Esophagus muscularis mucosa (tissue), 4 donors: Measurements from ENCODE around the gene SLC24A3. TPM values are rescaled to one million over a fixed set of nuclear protein-coding genes. Genes with fewer than 3 reads are reported as not detected.

Experiments used
- DNase-seq: peaks from one replicate; pipeline ENCODE4 v3.0.0-alpha.2; 2017; ENCODE audit errors: extremely low spot score
- H3K27ac ChIP-seq, 4 donors: fragments of 200-600 bp; sonication (generic); replicated peaks in 1 of 4; 1 replicate in 3 of 4; 2 replicates in 1 of 4; pipeline ENCODE4 v1.5.1; 2016 to 2019; ENCODE audit warnings: mild to moderate bottlenecking in 1 of 4
- H3K27me3 ChIP-seq, 4 donors: fragments of 200-600 bp; sonication (generic); one replicate each; pipeline versions ENCODE4 v1.5.1 to v1.6.0; 2016 to 2019
- H3K36me3 ChIP-seq, 4 donors: fragments of 200-600 bp; sonication (generic); one replicate each; pipeline ENCODE4 v1.5.1; 2016 to 2019
- H3K4me1 ChIP-seq, 4 donors: fragments of 200-600 bp; sonication (generic); one replicate each; pipeline ENCODE4 v1.5.1; 2016 to 2019
- H3K4me3 ChIP-seq, 4 donors: fragments of 200-600 bp; sonication (generic); 1 replicate in 2 of 4; 2 replicates in 2 of 4; pipeline ENCODE4 v1.5.1; 2016 to 2019; ENCODE audit warnings: mild to moderate bottlenecking in 4 of 4, moderate library complexity in 1 of 4
- H3K9me3 ChIP-seq, 4 donors: fragments of 200-600 bp; sonication (generic); 1 replicate in 3 of 4; 2 replicates in 1 of 4; pipeline ENCODE4 v1.5.1; 2016 to 2019
- CTCF ChIP-seq, 3 experiments: fragments of 200-600 bp in 2 of 3; fragments of 450-650 bp in 1 of 3; sonication (generic) in 2 of 3; IDR thresholded peaks; one replicate each; pipeline ENCODE4 v1.5.1; 2017 to 2019; ENCODE audit warnings: antibody characterized with exemption in 3 of 3, mild to moderate bottlenecking in 2 of 3, moderate library complexity in 1 of 3
- EP300 ChIP-seq: sonication (generic); formaldehyde crosslinking; IDR thresholded peaks from one replicate; pipeline ENCODE4 v1.6.1; 2017; ENCODE audit warnings: antibody characterized with exemption
- POLR2A ChIP-seq: fragments of 450-650 bp; IDR thresholded peaks from one replicate; pipeline ENCODE4 v1.6.1; 2017; ENCODE audit warnings: antibody characterized with exemption, moderate library complexity, mild to moderate bottlenecking, low read depth
- POLR2AphosphoS5 ChIP-seq, 2 donors: sonication (generic); formaldehyde crosslinking; IDR thresholded peaks; one replicate each; pipeline ENCODE4 v1.6.1; 2017; ENCODE audit warnings: antibody characterized with exemption in 2 of 2
- WGBS: methylation state at CpG from one replicate; pipeline ENCODE4 v1.1.5; 2018; 5-methylcytosine and 5-hydroxymethylcytosine counted together
- intact Hi-C: fragments of 100-400 bp; cut with DNase I; formaldehyde crosslinking; loops from one replicate; pipeline ENCODE4 v1.15.1; 2023
- total RNA-seq, 4 donors: library from RNA; depleted of rRNA; stranded (reverse); fragments of >200 nt; gene quantifications; one replicate each; pipeline versions ENCODE4 v1.1.0 to v1.2.1, GENCODE V29; 2016

Gene SLC24A3
- total RNA-seq, 4 donors from 2014 or later, result 4.6 to 11.5 (median 6.6) TPM

GRCh38 chr20:19739351-19739750 lies 526.9 kb downstream of the SLC24A3 start:
- Histone ChIP-seq H3K36me3 (no peaks in the 10 kb centered on the region), H3K4me3 (no peak overlapping the region), H3K4me1 (peaks cover 8 to 19% (median 16%) of the 10 kb centered on the region in 4 donors), H3K27me3 (peaks cover 0 to 11% (median 0%) of the 10 kb centered on the region in 4 donors), H3K9me3 (no peaks in the 10 kb centered on the region), H3K27ac (no peak overlapping the region)
- no peak for TF ChIP-seq CTCF (IDR thresholded peaks at IDR 0.05)
- no peak for TF ChIP-seq POLR2A
- no peak for TF ChIP-seq POLR2AphosphoS5 (IDR thresholded peaks at IDR 0.05)
- no peak for TF ChIP-seq EP300
- intact Hi-C loops, result no loop called here
- no peak for DNase-seq
- WGBS, result 95% methylated on average over 10 of the region's 10 CpGs

GRCh38 chr20:19740512-19740911 lies 528.1 kb downstream of the SLC24A3 start:
- 69% methylated on average over 3 of the region's 3 CpGs for WGBS
- intact Hi-C loops, result no loop called here

GRCh38 chr20:19741924-19742323 lies 529.5 kb downstream of the SLC24A3 start:
- TF ChIP-seq CTCF (IDR thresholded peaks at IDR 0.05), result no peak
- Histone ChIP-seq H3K9me3 (peaks cover 0 to 4% (median 0%) of the 10 kb centered on the region in 4 donors), H3K36me3 (no peaks in the 10 kb centered on the region), H3K27ac (no peak overlapping the region), H3K4me1 (peaks cover 0 to 3% (median 0%) of the 10 kb centered on the region in 4 donors), H3K27me3 (peaks cover 0 to 11% (median 0%) of the 10 kb centered on the region in 4 donors), H3K4me3 (no peak overlapping the region)
- intact Hi-C loops, result no loop called here
- no peak for DNase-seq
- WGBS, result 60% methylated on average over 2 of the region's 2 CpGs

More at GRCh38 chr20:19740512-19740911, 528.1 kb downstream of the SLC24A3 start:
- Histone ChIP-seq H3K36me3 (no peaks in the 10 kb centered on the region), H3K27ac (no peak overlapping the region), H3K4me3 (no peak overlapping the region), H3K9me3 (peaks cover 0 to under 1% (median 0%) of the 10 kb centered on the region in 4 donors), H3K4me1 (peaks cover 0 to 9% (median 5%) of the 10 kb centered on the region in 4 donors), H3K27me3 (peaks cover 0 to 11% (median 0%) of the 10 kb centered on the region in 4 donors)
- no peak for DNase-seq
- TF ChIP-seq POLR2A, result no peak
- no peak for TF ChIP-seq POLR2AphosphoS5 (IDR thresholded peaks at IDR 0.05)
- TF ChIP-seq CTCF (IDR thresholded peaks at IDR 0.05), result no peak
- no peak for TF ChIP-seq EP300

- Histone ChIP-seq H3K27me3 (peaks cover 0 to 11% (median 0%) of the 10 kb centered on the region in 4 donors), H3K27ac (no peak overlapping the region), H3K4me1 (no peaks in the 10 kb centered on the region), H3K36me3 (no peaks in the 10 kb centered on the region), H3K9me3 (peaks cover 0 to 4% (median 0%) of the 10 kb centered on the region in 4 donors), H3K4me3 (no peak overlapping the region)
- WGBS, result 84% methylated on average over 9 of the region's 9 CpGs
- TF ChIP-seq CTCF (IDR thresholded peaks at IDR 0.05) (no peak), EP300 (no peak), POLR2A (no peak), POLR2AphosphoS5 (IDR thresholded peaks at IDR 0.05) (no peak)
- DNase-seq, result no peak
- intact Hi-C loops, result no loop called here
Observed at GRCh38 chr20:19742974-19743639, 530.7 kb downstream of the SLC24A3 start.

- Histone ChIP-seq H3K36me3 (no peaks in the 10 kb centered on the region), H3K27ac (no peak overlapping the region), H3K4me1 (no peaks in the 10 kb centered on the region), H3K4me3 (no peak overlapping the region), H3K9me3 (peaks cover 0 to 4% (median 0%) of the 10 kb centered on the region in 4 donors), H3K27me3 (peaks cover 0 to 11% (median 0%) of the 10 kb centered on the region in 4 donors)
- DNase-seq, result no peak
- TF ChIP-seq POLR2A, result no peak
- no peak for TF ChIP-seq CTCF (IDR thresholded peaks at IDR 0.05)
- TF ChIP-seq POLR2AphosphoS5 (IDR thresholded peaks at IDR 0.05), result no peak
- TF ChIP-seq EP300, result no peak
- intact Hi-C loops, result no loop called here
- 70% methylated on average over 1 of the region's 1 CpG for WGBS
Observed at GRCh38 chr20:19743640-19743995, 531.2 kb downstream of the SLC24A3 start.
